Measurements from ENCODE around the gene CTNNA3. TPM values are rescaled to one million over a fixed set of nuclear protein-coding genes. Genes with fewer than 3 reads are reported as not detected.

The CTNNA3 gene
- total and polyA plus RNA-seq, 2 donors from 2014 or later = 0.45 to 0.72 TPM

GRCh38 chr10:67599597-67599996 is 96.4 kb downstream of the CTNNA3 start:
- no peak for FAIRE-seq
- Histone ChIP-seq H3K27ac (ENCODE audit: low read depth in 2 of 2, low read length in 2 of 2) (no peak overlapping the region), H3K4me1 (ENCODE audit: control insufficient read depth in 2 of 3, insufficient read depth in 2 of 3, low read depth in 1 of 3, low read length in 3 of 3) (no peaks in the 10 kb centered on the region), H3K9me3 (ENCODE audit: control insufficient read depth in 2 of 3, insufficient read depth in 1 of 3, low read length in 3 of 3) (peaks cover 0 to 2% (median 0%) of the 10 kb centered on the region in 3 donors), H3K4me3 (ENCODE audit: low read length in 3 of 3) (no peak overlapping the region), H3K36me3 (ENCODE audit: control insufficient read depth in 2 of 3, insufficient read depth in 3 of 3, low read length in 3 of 3) (no peaks in the 10 kb centered on the region), H3K9ac (ENCODE audit: low read length in 3 of 3) (no peak overlapping the region), H3K27me3 (ENCODE audit: control insufficient read depth, insufficient read depth, low read length) (no peaks in the 10 kb centered on the region)
- intact Hi-C loops (cut with DNase I) = no loop called here
- no peak for DNase-seq
- TF ChIP-seq, protein P1, sequence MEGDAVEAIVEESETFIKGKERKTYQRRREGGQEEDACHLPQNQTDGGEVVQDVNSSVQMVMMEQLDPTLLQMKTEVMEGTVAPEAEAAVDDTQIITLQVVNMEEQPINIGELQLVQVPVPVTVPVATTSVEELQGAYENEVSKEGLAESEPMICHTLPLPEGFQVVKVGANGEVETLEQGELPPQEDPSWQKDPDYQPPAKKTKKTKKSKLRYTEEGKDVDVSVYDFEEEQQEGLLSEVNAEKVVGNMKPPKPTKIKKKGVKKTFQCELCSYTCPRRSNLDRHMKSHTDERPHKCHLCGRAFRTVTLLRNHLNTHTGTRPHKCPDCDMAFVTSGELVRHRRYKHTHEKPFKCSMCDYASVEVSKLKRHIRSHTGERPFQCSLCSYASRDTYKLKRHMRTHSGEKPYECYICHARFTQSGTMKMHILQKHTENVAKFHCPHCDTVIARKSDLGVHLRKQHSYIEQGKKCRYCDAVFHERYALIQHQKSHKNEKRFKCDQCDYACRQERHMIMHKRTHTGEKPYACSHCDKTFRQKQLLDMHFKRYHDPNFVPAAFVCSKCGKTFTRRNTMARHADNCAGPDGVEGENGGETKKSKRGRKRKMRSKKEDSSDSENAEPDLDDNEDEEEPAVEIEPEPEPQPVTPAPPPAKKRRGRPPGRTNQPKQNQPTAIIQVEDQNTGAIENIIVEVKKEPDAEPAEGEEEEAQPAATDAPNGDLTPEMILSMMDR (IDR thresholded peaks at IDR 0.05; ENCODE audit: borderline replicate concordance, extremely low read depth, insufficient read depth) = no peak

DNA sequence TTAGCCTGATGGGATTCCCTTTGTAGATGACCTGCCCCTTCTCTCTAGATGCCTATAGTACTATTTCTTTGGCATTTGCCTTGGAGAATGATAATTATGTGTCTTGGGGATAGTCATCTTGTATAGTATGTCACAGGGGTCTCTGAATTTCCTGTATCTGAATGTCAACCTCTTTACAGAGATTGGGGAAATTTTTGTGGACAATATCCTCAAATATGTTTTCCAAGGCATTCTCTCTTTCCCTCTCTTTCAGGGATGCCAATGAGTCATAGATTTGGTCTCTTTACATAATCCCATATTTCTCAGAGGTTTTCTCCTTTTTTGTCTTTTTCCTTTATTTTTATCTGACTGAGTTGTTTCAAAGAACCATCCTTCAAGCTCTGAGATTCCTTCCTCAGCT is 99.4 kb downstream of the CTNNA3 start:
- H3K27ac ChIP-seq (ENCODE audit: low read depth in 2 of 2, low read length in 2 of 2) = no peak overlapping the region
- no peak for FAIRE-seq

GRCh38 chr10:67587771-67588170 is 108.2 kb downstream of the CTNNA3 start:
- intact Hi-C loops (cut with DNase I) = no loop called here
- no peaks in the 10 kb centered on the region for H3K36me3 ChIP-seq (ENCODE audit: control insufficient read depth in 2 of 3, insufficient read depth in 3 of 3, low read length in 3 of 3)
- H3K27ac ChIP-seq (ENCODE audit: low read depth in 2 of 2, low read length in 2 of 2) = no peak overlapping the region
- no peak for FAIRE-seq
- H3K27me3 ChIP-seq (ENCODE audit: control insufficient read depth, insufficient read depth, low read length) = no peaks in the 10 kb centered on the region
- no peak for DNase-seq
- no peaks in the 10 kb centered on the region for H3K4me1 ChIP-seq (ENCODE audit: control insufficient read depth in 2 of 3, insufficient read depth in 2 of 3, low read depth in 1 of 3, low read length in 3 of 3)
- no peak overlapping the region for H3K9ac ChIP-seq (ENCODE audit: low read length in 3 of 3)
- TF ChIP-seq, protein P1 (IDR thresholded peaks at IDR 0.05; ENCODE audit: borderline replicate concordance, extremely low read depth, insufficient read depth) = no peak
- H3K4me3 ChIP-seq (ENCODE audit: low read length in 3 of 3) = no peak overlapping the region
- no peaks in the 10 kb centered on the region for H3K9me3 ChIP-seq (ENCODE audit: control insufficient read depth in 2 of 3, insufficient read depth in 1 of 3, low read length in 3 of 3)

More for the DNA sequence above, 99.4 kb downstream of the CTNNA3 start:
- no peaks in the 10 kb centered on the region for H3K27me3 ChIP-seq (ENCODE audit: control insufficient read depth, insufficient read depth, low read length)
- DNase-seq = no peak
- H3K36me3 ChIP-seq (ENCODE audit: control insufficient read depth in 2 of 3, insufficient read depth in 3 of 3, low read length in 3 of 3) = no peaks in the 10 kb centered on the region
- TF ChIP-seq, protein P1 (IDR thresholded peaks at IDR 0.05; ENCODE audit: borderline replicate concordance, extremely low read depth, insufficient read depth) = no peak
- H3K9ac ChIP-seq (ENCODE audit: low read length in 3 of 3) = no peak overlapping the region
- peaks cover 0 to 2% (median 0%) of the 10 kb centered on the region in 3 donors for H3K9me3 ChIP-seq (ENCODE audit: control insufficient read depth in 2 of 3, insufficient read depth in 1 of 3, low read length in 3 of 3)
- H3K4me1 ChIP-seq (ENCODE audit: control insufficient read depth in 2 of 3, insufficient read depth in 2 of 3, low read depth in 1 of 3, low read length in 3 of 3) = no peaks in the 10 kb centered on the region
- intact Hi-C loops (cut with DNase I) = no loop called here
- no peak overlapping the region for H3K4me3 ChIP-seq (ENCODE audit: low read length in 3 of 3)

- Histone ChIP-seq H3K9ac (ENCODE audit: low read length in 3 of 3) (no peak overlapping the region), H3K9me3 (ENCODE audit: control insufficient read depth in 2 of 3, insufficient read depth in 1 of 3, low read length in 3 of 3) (no peaks in the 10 kb centered on the region), H3K36me3 (ENCODE audit: control insufficient read depth in 2 of 3, insufficient read depth in 3 of 3, low read length in 3 of 3) (no peaks in the 10 kb centered on the region), H3K4me3 (ENCODE audit: low read length in 3 of 3) (no peak overlapping the region), H3K27ac (ENCODE audit: low read depth in 2 of 2, low read length in 2 of 2) (no peak overlapping the region), H3K27me3 (ENCODE audit: control insufficient read depth, insufficient read depth, low read length) (no peaks in the 10 kb centered on the region), H3K4me1 (ENCODE audit: control insufficient read depth in 2 of 3, insufficient read depth in 2 of 3, low read depth in 1 of 3, low read length in 3 of 3) (no peaks in the 10 kb centered on the region)
- TF ChIP-seq, protein P1 (IDR thresholded peaks at IDR 0.05; ENCODE audit: borderline replicate concordance, extremely low read depth, insufficient read depth) = no peak
- FAIRE-seq (no peak), DNase-seq (no peak)
- intact Hi-C loops (cut with DNase I) = no loop called here
Measured at GRCh38 chr10:67575532-67575931, 120.5 kb downstream of the CTNNA3 start.

Data from kidney (tissue), 14 donors.